Measurements from ENCODE around the gene ETFDH. TPM values are rescaled to one million over a fixed set of nuclear protein-coding genes. Genes with fewer than 3 reads are reported as not detected.

The ETFDH gene
- total and polyA plus RNA-seq, 9 of the 15 experiments (the other 6 are each of a cell fraction or from before 2014, with no cell fraction given), result 14.6 to 33.6 (median 25.9) TPM

DNA sequence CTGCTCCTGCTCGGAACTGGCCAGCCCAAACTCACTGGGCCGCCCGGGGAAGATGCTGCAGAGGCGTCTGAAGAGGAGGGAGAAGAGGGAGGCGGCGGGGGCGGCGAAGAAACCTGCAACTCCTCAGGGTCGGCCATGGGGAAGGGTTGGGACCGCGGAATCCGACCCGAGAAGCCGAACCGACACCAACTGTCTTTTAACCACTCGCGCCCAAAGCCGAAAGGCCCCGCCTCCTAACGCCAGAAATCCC lies 506 bp upstream of the ETFDH start, which contains the start of gene C4orf46 (continued):
- TF ChIP-seq KDM1A (IDR thresholded peaks at IDR 0.05) (no peak), CCAR2 (IDR thresholded peaks at IDR 0.05; ENCODE audit: low read depth, low read length) (no peak), ZNF3 (CRISPR knock-in tag; IDR thresholded peaks at IDR 0.05) (no peak), NR3C1 (CRISPR knock-in tag; IDR thresholded peaks at IDR 0.05) (no peak), BRD4 (IDR thresholded peaks at IDR 0.05) (no peak), ZFX (CRISPR knock-in tag; IDR thresholded peaks at IDR 0.05) (no peak), NCOA2 (IDR thresholded peaks at IDR 0.05; ENCODE audit: partially characterized antibody in 2 of 2) (no peak), PHF21A (IDR thresholded peaks at IDR 0.05; ENCODE audit: borderline replicate concordance, low read depth) (no peak), TARDBP (IDR thresholded peaks at IDR 0.05) (no peak), KLF1 (tag; IDR thresholded peaks at IDR 0.05) (no peak), DNMT1 (IDR thresholded peaks at IDR 0.05) (no peak), SMC3 (conservative IDR thresholded peaks at IDR 0.05; ENCODE audit: insufficient read depth, low read depth, low read length) (no peak), HDAC1 (IDR thresholded peaks at IDR 0.05) (peak in 1 of 2 experiments; percentile 51; a peak in 1 of 4 replicates), ZNF717 (CRISPR knock-in tag; IDR thresholded peaks at IDR 0.05) (no peak), PTTG1 (tag; IDR thresholded peaks at IDR 0.05; ENCODE audit: low read depth) (no peak), NFXL1 (CRISPR knock-in tag; IDR thresholded peaks at IDR 0.05) (no peak), ZNF644 (tag; IDR thresholded peaks at IDR 0.05; ENCODE audit: low read depth) (no peak), POLR2AphosphoS2 (IDR thresholded peaks at IDR 0.05; ENCODE audit: low read length) (no peak), SIN3B (IDR thresholded peaks at IDR 0.05; ENCODE audit: low read depth) (no peak), ZNF174 (CRISPR knock-in tag; IDR thresholded peaks at IDR 0.05) (no peak), SREBF1 (IDR thresholded peaks at IDR 0.05; ENCODE audit: borderline replicate concordance, low read depth, low read length) (no peak), GABPA (tag; conservative IDR thresholded peaks at IDR 0.05; ENCODE audit: low read depth) (no peak), ZBTB1 (CRISPR knock-in tag; IDR thresholded peaks at IDR 0.05; ENCODE audit: borderline replicate concordance, low read depth) (no peak)
- TF ChIP-seq, protein P1, sequence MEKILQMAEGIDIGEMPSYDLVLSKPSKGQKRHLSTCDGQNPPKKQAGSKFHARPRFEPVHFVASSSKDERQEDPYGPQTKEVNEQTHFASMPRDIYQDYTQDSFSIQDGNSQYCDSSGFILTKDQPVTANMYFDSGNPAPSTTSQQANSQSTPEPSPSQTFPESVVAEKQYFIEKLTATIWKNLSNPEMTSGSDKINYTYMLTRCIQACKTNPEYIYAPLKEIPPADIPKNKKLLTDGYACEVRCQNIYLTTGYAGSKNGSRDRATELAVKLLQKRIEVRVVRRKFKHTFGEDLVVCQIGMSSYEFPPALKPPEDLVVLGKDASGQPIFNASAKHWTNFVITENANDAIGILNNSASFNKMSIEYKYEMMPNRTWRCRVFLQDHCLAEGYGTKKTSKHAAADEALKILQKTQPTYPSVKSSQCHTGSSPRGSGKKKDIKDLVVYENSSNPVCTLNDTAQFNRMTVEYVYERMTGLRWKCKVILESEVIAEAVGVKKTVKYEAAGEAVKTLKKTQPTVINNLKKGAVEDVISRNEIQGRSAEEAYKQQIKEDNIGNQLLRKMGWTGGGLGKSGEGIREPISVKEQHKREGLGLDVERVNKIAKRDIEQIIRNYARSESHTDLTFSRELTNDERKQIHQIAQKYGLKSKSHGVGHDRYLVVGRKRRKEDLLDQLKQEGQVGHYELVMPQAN (IDR thresholded peaks at IDR 0.05; ENCODE audit: borderline replicate concordance), result 0 out of 2 replicates have a peak, but pooled peaks have one; percentile 35
- TF ChIP-seq, protein P2, sequence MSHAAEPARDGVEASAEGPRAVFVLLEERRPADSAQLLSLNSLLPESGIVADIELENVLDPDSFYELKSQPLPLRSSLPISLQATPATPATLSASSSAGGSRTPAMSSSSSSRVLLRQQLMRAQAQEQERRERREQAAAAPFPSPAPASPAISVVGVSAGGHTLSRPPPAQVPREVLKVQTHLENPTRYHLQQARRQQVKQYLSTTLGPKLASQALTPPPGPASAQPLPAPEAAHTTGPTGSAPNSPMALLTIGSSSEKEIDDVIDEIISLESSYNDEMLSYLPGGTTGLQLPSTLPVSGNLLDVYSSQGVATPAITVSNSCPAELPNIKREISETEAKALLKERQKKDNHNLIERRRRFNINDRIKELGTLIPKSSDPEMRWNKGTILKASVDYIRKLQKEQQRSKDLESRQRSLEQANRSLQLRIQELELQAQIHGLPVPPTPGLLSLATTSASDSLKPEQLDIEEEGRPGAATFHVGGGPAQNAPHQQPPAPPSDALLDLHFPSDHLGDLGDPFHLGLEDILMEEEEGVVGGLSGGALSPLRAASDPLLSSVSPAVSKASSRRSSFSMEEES (CRISPR knock-in tag; IDR thresholded peaks at IDR 0.05), result no peak
- TF ChIP-seq, protein P3, sequence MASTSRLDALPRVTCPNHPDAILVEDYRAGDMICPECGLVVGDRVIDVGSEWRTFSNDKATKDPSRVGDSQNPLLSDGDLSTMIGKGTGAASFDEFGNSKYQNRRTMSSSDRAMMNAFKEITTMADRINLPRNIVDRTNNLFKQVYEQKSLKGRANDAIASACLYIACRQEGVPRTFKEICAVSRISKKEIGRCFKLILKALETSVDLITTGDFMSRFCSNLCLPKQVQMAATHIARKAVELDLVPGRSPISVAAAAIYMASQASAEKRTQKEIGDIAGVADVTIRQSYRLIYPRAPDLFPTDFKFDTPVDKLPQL (IDR thresholded peaks at IDR 0.05; ENCODE audit: extremely low read depth, insufficient read length), result no peak
- TF ChIP-seq, protein P4, sequence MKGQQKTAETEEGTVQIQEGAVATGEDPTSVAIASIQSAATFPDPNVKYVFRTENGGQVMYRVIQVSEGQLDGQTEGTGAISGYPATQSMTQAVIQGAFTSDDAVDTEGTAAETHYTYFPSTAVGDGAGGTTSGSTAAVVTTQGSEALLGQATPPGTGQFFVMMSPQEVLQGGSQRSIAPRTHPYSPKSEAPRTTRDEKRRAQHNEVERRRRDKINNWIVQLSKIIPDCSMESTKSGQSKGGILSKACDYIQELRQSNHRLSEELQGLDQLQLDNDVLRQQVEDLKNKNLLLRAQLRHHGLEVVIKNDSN (CRISPR knock-in tag; IDR thresholded peaks at IDR 0.05), result 0 out of 2 replicates have a peak, but pooled peaks have one; percentile 24
- TF ChIP-seq, protein P5, sequence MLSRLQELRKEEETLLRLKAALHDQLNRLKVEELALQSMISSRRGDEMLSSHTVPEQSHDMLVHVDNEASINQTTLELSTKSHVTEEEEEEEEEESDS (CRISPR knock-in tag; IDR thresholded peaks at IDR 0.05), result no peak

Data from K562 (cell line).